T47D (cell line): ENCODE data around the gene RPS10.
"Not testable (repeated sequence)": the region's sequence is repeated elsewhere in the genome, so short reads cannot be mapped to it uniquely, and the experiment has no call there.

ENCODE experiments used
- DNase-seq, 2 experiments: peaks; one replicate each; pipeline versions ENCODE4 v3.0.0 to v3.0.0-alpha.2; 2011 to 2012; ENCODE audit warnings: low read depth in 1 of 2, low spot score in 1 of 2
- JUND ChIP-seq: IDR thresholded peaks from 2 replicates; pipeline ENCODE4 v1.6.1; 2012; ENCODE audit warnings: low read depth
- in situ Hi-C: cut with HindIII; loops from 2 replicates; pipeline ENCODE4 v1.10.0; 2016; ENCODE audit warnings: low sequenced_read_pairs, low pct_unique_long_range_greater_than_20kb

RPS10 gene

DNA sequence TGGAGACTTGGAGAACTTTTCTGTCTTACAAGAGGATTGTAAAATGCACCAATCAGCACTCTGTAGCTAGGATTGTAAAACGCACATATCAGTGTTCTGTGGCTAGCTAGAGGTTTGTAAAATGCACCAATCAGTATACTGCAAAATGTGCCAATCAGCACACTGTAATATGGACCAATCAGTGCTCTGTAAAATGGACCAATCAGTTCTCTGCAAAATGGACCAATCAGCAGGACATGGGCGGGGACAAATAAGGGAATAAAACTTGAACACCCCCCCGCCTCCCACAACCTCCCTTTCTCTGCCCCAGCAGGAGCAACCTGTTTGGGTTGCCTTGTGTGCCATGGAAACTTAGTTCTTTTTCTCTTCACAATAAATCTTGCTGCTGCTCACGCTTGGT, 12.8 kb upstream of the RPS10 start:
- DNase-seq = peak in 1 of 2 experiments; percentile 33
- in situ Hi-C loops = no loop called here
- TF ChIP-seq JUND = no peak

DNA sequence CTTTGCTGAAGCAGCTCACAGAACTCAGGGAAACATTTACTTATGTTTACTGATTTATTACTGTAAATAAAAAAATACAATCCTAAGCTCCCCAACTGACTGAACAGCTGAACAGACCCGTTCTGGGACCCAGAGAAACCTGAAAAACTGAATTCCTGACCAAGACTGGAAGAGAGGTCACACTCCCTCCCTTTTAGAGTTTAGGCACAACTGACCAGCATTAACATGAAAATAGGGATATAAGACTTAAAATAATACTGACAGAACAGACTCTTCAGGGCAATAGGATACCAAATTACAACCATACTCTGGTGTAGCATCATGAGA, 11.7 kb upstream of the RPS10 start:
- DNase-seq = peak; percentile 51 to 92
- in situ Hi-C loops = no loop called here
- no peak for TF ChIP-seq JUND

DNA sequence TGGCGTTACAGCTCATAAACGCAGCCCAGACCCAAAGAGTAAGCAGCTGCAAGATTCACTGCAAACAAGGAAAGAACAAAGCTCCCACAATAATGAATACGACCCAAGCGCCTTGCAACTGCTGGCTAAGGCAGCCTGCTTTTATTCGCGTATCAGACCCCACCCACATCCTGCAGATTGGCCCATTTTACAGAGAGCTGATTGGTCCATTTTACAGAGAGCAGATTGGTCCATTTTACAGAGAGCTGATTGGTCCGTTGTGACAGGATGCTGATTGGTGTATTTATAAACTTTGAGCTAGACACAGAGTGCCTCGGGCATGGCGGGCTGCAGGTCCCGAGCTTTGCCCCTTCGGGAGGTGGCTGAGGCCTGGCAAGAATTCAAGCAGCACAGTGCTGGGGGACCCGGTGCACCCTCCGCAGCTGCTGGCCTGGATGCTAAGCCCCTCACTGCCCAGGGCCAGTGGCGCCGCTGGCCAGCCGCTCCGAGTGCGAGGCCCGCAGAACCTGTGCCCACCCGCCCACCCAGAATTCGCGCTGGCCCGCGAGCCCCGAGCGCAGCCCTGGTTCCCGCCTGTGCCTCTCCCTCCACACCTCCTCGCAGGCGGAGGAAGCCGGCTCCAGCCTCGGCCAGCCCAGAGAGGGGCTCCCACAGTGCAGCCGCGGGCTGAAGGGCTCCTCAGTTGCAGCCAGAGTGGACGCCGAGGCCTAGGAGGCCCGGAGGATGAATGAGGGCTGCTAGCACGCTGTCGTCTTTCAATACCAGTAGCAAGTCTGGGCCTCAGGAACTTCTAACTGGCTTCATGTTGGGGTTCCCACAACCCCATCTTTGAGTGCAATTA, 11.2 kb upstream of the RPS10 start:
- in situ Hi-C loops = no loop called here
- no peak for TF ChIP-seq JUND
- peak in 1 of 2 experiments; percentile 51 for DNase-seq

DNA sequence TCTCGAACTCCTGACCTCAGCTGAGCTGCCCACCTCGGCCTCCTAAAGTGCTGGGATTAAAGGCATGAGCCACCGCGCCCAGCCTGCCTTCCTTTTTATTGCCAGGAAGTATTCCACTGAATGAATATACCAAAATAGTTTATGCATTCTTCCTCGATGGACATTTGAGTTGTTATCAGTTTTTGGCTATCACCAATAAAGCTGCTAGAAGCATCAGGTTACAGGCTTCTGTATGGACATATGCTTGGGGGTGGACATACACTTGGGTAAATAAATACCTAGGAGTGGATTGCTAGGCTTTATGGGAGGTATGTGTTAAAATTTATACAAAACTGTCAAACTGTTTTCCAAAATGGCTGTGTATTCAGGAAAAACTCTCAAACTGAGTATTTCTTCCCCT, 10.0 kb upstream of the RPS10 start:
- DNase-seq = no peak
- in situ Hi-C loops = no loop called here
- TF ChIP-seq JUND = no peak

DNA sequence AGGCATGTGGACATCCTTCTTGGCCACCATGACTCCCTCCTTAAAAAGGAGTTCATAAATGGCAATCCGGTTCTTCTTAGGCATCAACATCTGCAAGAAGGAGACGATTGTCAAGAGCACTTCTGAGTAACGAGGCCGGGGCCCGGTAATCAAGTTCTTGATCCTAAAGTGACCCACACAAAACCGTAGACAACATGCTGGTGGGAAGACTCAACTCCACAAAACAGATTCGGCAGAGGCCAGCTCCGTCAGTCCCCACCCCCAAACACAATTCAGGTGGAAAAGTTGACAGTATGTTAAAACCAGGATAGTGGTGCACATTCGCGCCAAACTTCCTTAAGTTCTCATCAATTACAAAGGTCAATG, 754 bp downstream of the RPS10 start:
- in situ Hi-C loops = no loop called here
- DNase-seq = no peak
- TF ChIP-seq JUND = no peak

DNA sequence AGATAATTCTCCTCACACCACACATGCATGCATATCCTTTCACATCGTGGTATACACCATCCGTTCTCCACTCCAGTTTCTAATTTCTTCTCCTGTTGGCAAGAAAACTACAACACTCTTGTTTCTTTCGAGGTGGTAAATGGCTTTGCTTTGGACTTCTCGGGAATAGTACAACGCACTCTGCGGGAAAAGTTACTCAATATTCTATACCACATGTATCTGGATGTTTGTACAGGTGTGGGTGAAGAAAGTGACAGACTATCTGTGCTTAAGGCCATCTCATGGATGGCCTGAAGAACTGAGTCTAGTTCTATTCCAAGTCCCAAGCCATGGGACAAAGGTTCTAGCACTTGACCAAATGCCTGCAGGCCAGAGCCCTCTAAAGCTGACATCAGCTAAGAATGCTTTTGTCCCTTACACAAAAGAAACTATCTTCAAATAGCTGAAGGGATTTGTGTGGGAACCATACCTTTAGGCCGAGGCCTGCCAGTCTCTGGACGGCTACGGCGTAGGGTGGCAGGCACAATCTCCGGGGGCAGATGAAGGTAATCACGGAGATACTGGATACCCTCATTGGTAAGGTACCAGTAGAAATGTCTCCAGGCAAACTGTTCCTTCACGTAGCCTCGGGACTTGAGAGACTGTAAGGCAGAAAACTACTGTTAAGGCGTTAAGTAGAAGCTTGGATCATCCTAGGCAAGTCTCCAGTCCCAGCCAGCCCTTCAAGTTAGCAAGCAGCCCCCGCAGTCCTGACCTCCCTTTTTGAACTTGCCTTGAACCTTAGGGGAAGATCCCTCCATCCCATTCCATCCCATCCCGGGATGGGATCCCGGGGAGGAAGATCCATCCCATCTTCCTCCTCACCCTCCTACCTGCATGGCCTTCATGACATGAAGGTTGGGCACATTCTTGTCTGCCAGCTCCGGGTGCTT, 1.4 kb downstream of the RPS10 start:
- peak in 1 of 2 experiments; percentile 40 for DNase-seq
- in situ Hi-C loops = no loop called here
- TF ChIP-seq JUND = no peak

DNA sequence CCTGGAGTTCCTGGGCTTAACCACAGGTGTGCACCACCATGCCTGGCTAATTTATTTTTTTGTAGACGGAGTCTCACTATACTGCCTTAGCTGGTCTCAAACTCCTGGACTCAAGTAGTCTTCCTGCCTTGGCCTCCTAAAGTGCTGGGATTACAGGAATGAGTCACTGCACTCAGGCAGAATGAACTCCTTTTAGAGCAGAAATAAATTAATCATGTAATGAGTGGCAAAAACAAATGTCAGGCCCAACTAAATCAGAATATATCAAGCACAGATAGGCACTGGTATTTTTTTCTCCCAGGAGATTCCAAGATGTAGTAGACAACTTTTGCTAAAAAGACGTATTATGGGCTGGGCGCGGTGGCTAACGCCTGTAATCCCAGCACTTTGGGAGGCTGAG, 2.6 kb downstream of the RPS10 start:
- no peak for DNase-seq
- no peak for TF ChIP-seq JUND
- in situ Hi-C loops = no loop called here

DNA sequence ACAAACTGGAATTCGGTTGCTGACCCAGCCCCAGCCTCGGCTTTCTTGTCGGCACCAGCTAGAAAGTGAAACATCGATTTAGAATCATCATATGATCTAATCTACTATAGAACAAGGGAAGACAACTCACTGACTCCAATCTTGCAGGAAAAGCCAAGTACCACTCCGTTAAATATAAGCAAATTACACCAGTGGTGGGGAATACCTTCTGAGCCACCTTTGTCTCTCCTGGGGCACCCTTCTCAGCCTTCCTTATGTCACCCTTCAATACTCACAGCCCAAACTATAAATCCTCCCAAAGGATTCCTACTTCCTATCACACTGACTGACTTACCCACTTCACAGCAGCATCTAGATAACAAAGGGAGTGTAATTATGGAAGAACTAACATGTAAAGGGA, 7.5 kb downstream of the RPS10 start:
- TF ChIP-seq JUND = no peak
- in situ Hi-C loops = no loop called here
- no peak for DNase-seq

DNA sequence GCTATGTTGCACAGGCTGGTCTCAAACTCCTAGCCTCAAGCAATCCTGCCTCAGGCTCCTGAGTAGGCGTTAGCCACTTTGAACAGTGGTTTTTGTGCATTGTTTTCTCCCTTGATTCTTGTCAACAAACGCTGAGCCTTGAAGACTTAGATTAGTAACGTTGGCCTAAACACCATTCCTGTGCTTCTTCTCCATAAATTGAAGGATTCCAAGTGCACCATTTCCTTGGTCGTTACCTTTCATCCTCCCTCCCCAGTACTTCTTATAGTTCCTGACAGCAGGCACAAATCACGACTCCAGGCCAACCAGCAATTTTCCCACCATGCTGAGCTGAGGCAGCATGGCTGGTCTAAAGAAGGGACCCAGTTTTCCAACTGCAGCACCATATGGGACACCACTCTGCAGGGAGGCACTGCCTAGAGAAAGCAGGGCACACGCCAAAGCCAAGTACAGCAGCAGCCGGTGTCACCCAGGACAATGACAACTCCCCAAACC, 8.9 kb downstream of the RPS10 start:
- TF ChIP-seq JUND = no peak
- in situ Hi-C loops = no loop called here

DNA sequence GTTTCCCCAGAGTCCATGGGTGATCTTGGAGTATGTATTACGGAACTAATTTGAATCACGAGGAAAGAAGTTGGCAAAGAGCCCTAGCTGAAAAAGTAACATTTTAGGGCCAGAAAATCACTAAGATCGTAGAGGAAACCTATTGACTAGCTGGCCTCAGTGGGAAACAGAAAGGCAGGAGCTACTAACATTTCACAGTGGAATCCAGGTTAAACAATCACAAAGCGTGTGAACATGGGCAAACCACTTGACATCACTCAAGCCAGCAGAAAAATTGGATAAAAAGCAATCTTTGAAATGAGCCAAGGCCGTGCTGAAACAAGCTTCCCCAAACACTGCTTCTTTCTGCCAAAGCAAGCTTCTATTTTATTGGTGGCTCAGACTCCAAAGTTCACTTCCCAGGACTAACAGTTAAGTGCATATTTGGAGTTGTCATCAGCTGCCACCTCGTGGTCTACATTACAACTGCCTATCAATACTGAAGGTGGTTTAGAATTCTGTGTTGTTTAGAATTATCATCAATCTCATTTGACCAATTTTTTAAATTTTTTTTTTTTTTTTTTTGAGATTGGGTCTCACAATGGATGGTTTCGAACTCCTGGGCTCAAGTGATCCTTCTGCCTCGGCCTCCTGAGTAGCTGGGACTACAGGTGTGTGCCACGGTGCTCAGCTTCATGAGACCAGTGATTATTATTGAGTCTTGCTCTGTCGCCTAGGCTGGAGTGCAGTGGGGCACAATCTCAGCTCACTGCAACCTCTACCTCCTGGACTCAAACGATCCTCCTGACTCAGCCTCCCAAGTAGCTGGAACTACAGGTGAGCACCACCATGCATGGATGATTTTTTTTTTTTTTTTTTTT, 10.6 kb downstream of the RPS10 start:
- peak; percentile 44 to 83 for DNase-seq
- in situ Hi-C loops = no loop called here
- TF ChIP-seq JUND = no peak

More for the DNA sequence above, 8.9 kb downstream of the RPS10 start:
- DNase-seq = no peak

DNA sequence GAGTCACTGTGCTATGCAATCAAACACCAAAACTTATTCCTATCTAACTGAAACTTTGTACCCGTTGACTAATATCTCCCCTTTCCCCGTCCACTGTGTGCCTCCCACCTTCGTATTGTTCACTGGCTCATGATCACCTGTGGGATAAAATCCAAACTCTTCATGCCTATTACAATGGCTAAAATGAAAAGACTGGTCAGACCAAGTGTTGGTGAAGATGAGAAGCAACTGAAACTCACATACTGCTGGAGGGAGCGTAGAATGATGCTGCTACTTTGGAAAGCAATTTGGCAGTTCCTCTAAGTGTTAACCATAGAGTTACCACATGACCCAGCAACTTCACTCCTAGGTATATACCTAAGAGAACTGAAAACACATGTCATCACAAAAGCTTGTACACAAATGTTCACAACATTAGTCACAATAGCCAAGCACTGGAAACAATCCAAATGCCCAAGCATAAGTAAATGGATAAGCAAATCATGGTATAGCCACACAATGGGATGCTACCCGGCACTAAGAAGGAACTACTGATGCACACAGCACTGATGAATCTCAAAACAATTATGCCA, 13.1 kb downstream of the RPS10 start:
- in situ Hi-C loops = no loop called here
- no peak for DNase-seq
- TF ChIP-seq JUND = no peak

DNA sequence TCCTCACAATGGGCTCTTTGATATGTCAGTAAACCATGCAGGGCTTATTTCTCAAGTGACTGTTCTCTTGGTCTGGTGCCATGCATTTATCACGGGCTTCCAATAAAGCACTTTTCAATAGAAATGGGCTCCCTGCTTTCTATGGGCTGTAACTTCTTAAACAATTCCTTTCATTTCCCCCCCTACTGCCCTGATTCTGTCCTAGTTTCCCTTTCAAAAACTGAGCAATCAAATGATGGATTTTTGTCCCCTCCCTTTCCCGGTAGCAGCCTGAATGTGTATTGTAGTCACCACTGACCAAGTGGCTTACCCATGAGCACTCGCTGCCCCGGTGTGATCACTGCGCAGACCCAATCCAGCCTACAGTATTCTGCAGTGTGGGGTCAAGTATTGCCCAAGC, 13.9 kb downstream of the RPS10 start:
- DNase-seq = no peak
- in situ Hi-C loops = no loop called here
- TF ChIP-seq JUND = no peak

DNA sequence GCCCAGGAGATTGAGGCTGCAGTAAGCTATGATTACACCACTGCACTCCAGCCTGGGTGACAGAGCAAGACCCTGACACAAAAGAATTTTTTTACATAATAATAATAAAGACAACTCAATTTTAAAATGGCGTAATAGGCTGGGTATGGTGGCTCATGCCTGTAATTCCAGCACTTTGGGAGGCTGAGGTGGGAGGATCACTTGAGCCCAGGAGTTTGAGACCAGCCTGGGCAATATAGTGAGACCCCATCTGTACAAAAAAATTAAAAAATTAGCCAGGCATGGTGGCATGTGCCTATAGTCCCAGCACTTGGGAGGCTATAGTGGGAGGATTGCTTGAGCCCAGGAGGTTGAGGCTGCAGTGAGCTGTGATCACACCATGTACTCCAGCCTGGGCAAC, 18.0 kb downstream of the RPS10 start:
- DNase-seq, in situ Hi-C loops: not testable (repeated sequence)
